Frontal cortex (tissue), 4 donors: ENCODE results near the gene ZNF672. TPM values are rescaled to one million over a fixed set of nuclear protein-coding genes. Genes with fewer than 3 reads are reported as not detected.
"Not testable (repeated sequence)": the region's sequence is repeated elsewhere in the genome, so short reads cannot be mapped to it uniquely, and the experiment has no call there.

Experiments used
- DNase-seq, 2 donors: peaks; one replicate each; pipeline ENCODE4 v3.0.0; 2012; ENCODE audit warnings: low spot score in 2 of 2
- FAIRE-seq: peaks from 2 replicates; lab custom pipeline; 2012; peaks lifted over from hg19 to GRCh38; lab: Jason Lieb, UNC
- small RNA-seq: library from RNA; depleted of rRNA; stranded (forward); fragments of <200 nt; gene quantifications from one replicate; pipeline ENCODE3, GENCODE V24; 2014
- total RNA-seq: library from RNA; depleted of rRNA; stranded (reverse); fragments of >200 nt; gene quantifications from one replicate; pipeline ENCODE4 v1.2.3, GENCODE V29; 2014
- donor health status: control.
- donor health status: control.
- donor health status: control.

Gene ZNF672
- total RNA-seq, 1 donor from 2014 or later: 14.7 TPM

- no peak for FAIRE-seq
- DNase-seq: peak; percentile 67 to 77
Measured at GRCh38 chr1:248873409-248873992, 35.5 kb downstream of the ZNF672 start.

- FAIRE-seq (no peak), DNase-seq (peak; percentile 48 to 52)
Measured at GRCh38 chr1:248873993-248874533, 36.0 kb downstream of the ZNF672 start.

- no peak for FAIRE-seq
- DNase-seq: no peak
Measured at GRCh38 chr1:248881261-248881660, 43.2 kb downstream of the ZNF672 start.

- DNase-seq, FAIRE-seq: not testable (repeated sequence)
Measured at GRCh38 chr1:248882427-248882826, 44.4 kb downstream of the ZNF672 start.

GRCh38 chr1:248884632-248885295, 46.7 kb downstream of the ZNF672 start:
- FAIRE-seq (no peak), DNase-seq (no peak)

GRCh38 chr1:248885646-248886045, 47.6 kb downstream of the ZNF672 start:
- no peak for FAIRE-seq

GRCh38 chr1:248886237-248886895, 48.3 kb downstream of the ZNF672 start:
- FAIRE-seq: no peak
- DNase-seq: no peak

More at GRCh38 chr1:248885646-248886045, 47.6 kb downstream of the ZNF672 start:
- DNase-seq: no peak

- not testable (repeated sequence) for FAIRE-seq, DNase-seq
Measured at GRCh38 chr1:248889914-248890243, 51.9 kb downstream of the ZNF672 start.

- no peak for DNase-seq
- FAIRE-seq: no peak
Measured at GRCh38 chr1:248890549-248891498, 52.8 kb downstream of the ZNF672 start.

- no peak for FAIRE-seq
Measured at GRCh38 chr1:248891758-248892157, 53.7 kb downstream of the ZNF672 start.

GRCh38 chr1:248892590-248892989, 54.6 kb downstream of the ZNF672 start:
- FAIRE-seq (no peak), DNase-seq (no peak)

More at GRCh38 chr1:248891758-248892157, 53.7 kb downstream of the ZNF672 start:
- DNase-seq: no peak

- DNase-seq: no peak
- FAIRE-seq: no peak
Measured at GRCh38 chr1:248894837-248895236, 56.8 kb downstream of the ZNF672 start.

- DNase-seq (no peak), FAIRE-seq (no peak)
Measured at GRCh38 chr1:248897412-248898337, 59.7 kb downstream of the ZNF672 start.

Small RNA genes lying within 50 kb of the gene (small RNA-seq; reads per million reads assigned to genes)
- not detected for gene MIR3124

Other genes starting within 250 kb of the ZNF672 start
- not detected for gene OR2T10, start 240.5 kb upstream of the ZNF672 start, total RNA-seq
- gene OR2T11, start 203.1 kb upstream of the ZNF672 start, total RNA-seq: not detected
- gene OR2T35, start 192.9 kb upstream of the ZNF672 start, total RNA-seq: under 0.01 TPM
- not detected for gene OR2T27, start 182.7 kb upstream of the ZNF672 start, total RNA-seq
- gene OR14I1, start 135.5 kb upstream of the ZNF672 start, total RNA-seq: not detected
- not detected for gene LYPD8, start 82.5 kb upstream of the ZNF672 start, total RNA-seq
- gene SH3BP5L, start 12.3 kb upstream of the ZNF672 start, total RNA-seq: 31.4 TPM
- 19.6 TPM for gene ZNF692, start 20.9 kb downstream of the ZNF672 start, total RNA-seq
- gene PGBD2, start 68.0 kb downstream of the ZNF672 start, total RNA-seq: 11.0 TPM